GM19328 (cell line): Measurements from ENCODE around the gene BIRC7.

Experiments used
- ATAC-seq: cut with Tn5 transposase; IDR thresholded peaks from one replicate; pipeline ENCODE4 v1.9.1; 2021; ENCODE audit warnings: mild to moderate bottlenecking, moderate library complexity; ENCODE audit not compliant: unreplicated experiment

The BIRC7 gene, protein sequence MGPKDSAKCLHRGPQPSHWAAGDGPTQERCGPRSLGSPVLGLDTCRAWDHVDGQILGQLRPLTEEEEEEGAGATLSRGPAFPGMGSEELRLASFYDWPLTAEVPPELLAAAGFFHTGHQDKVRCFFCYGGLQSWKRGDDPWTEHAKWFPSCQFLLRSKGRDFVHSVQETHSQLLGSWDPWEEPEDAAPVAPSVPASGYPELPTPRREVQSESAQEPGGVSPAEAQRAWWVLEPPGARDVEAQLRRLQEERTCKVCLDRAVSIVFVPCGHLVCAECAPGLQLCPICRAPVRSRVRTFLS

DNA sequence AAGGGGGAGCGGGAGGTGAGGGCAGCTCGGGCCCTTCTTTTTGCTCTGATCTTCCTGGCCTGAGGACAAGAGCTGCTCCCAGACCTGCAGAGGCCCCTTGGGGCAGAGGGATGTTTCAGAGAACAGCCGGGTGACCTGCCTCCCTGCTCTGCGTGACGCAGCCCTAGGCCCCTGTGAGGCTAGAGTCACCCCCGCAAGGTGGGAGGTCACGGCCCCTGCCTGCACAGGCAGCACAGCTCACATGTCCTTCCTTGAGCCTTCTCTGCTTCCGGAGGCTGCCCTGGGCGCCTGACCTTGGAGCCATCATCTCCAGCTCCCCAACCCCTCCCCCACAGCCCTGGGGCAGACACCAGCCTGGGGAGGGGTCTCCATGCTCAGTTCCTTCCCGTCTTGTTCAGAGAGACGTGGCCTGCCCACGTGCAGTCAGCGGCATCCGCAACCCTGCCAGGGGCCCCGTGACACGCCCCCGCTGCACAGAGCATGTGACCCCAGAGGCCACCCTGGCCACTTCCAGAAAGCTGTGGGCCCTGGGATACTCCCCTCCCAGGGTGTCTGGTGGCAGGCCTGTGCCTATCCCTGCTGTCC is at the start of gene BIRC7:
BIRC7 (plus strand) TSS at position 507 of the 585 bp plus-strand sequence. CDS start 192 bp downstream, outside the sequence.
- ATAC-seq = no peak

DNA sequence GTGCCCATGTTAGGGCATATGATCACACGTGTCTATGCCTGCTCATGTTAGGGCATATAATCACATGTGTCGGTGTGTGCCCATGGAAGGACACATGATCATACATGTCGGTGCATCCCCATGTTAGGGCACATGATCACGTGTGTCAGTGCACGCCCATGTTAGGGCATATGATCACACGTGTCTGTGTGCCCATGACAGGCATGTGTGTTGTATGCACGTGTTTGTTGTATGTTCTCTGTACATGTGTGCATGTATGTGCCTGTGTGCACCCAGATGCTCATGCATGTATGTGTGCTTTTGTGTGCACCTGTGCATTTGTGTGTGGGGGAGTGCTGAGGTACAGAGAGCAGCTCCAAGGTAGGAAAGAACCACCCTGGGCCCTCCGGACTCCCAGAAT is 49.6 kb upstream of the BIRC7 start:
- ATAC-seq = no peak

- no peak for ATAC-seq
These were observed 49.0 kb upstream of the BIRC7 start for GRCh38 chr20:63186528-63187316.

DNA sequence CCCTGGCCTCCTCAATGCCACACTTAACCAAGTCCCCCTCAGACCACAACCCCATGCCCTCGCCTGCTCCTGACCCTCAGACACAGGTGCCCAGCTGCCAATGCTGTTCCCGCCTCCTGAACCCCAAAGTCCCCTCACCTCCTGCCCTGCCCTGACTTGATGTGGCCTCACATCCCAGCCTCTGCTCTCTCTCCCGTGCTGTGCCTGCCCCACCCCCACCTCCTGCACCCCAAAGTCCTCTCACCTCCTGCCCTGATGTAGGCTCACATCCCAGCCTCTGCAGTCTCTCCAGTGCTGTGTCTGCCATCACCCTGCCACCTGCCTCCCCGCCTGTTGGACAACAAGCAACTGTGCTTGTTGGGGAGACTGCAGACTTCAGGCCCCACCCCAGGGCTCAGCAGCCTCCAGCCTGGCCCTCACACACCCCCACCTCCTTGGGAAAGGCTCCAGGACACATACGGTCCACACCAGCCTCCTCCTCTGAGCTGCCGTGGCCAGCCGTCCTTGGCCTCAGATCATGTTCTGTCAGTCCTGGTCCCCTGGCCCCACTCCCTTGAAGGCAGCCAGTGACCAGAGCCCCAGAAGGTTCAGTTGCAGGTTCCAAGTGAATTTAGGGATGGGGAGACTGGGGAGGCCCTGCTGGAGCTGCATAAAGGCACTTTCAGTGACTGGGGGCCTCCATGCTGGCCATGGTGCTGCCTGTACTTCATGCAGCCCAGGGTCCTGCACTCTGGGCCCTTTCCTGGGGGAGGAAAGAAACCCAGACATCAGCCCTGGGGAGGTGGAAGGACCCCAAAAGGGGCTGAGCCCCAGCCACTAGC is 48.2 kb upstream of the BIRC7 start:
- no peak for ATAC-seq

DNA sequence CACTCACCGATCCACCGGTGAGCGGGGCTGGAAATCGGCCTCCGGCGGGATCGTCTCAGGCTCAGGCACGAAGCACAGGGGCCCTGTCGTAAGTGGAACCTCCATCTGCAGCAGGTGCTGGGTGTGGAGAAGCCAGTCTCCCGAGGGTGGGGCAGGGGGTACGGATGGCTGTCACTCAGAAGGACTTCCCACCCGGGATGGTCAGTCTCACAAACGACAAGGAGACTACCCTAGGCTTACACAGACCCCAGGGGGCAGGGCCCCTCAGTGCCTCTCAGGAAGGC is 47.6 kb upstream of the BIRC7 start:
- no peak for ATAC-seq

GRCh38 chr20:63188641-63189321 is 46.9 kb upstream of the BIRC7 start:
- ATAC-seq = no peak

DNA sequence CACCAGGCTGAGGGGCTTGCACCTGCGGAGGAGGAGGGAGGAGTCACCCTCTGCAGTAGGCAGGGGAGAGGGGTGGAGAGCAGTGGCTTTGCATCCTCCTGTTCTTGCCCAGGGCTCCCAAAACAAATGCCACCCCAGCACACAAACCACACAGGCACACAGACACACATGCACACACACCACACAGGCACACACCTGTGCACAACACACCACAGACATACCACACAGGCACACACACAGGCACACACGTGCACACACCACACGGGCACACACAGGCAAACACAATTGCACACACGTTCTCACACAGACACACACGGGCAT is 46.4 kb upstream of the BIRC7 start:
- no peak for ATAC-seq

DNA sequence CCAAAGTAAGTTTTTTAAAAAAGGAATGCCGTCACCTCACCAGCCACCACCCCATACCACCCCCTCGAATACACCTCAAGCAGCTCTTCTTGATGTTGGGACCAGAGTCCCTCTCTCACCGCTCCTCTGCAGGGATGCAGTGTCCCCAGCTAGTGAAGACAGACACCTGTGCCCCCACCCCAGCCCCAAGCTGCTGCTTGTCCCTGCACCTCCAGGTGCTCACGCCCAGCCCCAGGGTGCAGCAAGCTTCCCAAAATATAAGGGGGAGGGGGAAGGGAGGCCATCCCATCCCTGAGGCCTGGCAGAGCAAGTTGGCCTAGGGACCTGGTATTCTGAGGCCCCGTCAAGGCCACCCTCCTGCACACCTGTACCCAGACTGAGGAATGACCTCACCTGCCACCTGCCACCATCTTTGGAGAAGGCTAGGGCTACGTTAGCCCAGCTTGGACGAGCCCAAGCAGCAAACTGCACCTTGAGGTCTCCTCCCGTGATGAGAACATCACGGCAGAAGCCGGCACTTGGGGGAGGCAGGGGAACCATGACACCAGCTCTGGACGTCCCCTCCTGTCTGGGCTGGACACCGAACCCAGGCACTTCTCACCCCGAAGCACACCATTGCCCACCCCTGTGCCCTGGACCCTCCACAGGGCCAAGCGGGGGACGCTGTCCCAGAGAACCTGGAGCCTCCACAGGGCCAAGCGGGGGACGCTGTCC is 45.7 kb upstream of the BIRC7 start:
- no peak for ATAC-seq

GRCh38 chr20:63190828-63191227 is 44.9 kb upstream of the BIRC7 start:
- no peak for ATAC-seq

- no peak for ATAC-seq
These were observed 44.3 kb upstream of the BIRC7 start for GRCh38 chr20:63191400-63191799.

DNA sequence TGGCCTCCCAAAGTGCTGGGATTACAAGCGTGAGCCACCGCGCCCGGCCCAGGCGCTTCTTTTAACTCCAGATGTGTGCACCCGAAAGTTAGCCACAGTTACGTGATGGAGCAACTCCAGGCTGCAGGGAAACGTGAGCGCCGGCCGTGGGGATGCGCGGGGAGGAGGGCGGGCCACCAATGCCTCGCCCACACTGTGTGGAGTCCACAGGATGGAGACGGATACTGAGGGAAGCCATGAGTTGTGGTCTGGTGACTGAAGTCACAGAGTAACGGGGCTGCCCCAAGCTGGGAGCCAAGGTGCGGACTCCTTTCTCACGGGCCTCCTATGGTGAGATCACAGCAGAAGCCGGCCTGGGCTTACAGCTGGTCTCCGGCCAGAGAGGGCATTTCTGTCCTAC is 43.0 kb upstream of the BIRC7 start:
- ATAC-seq = no peak

DNA sequence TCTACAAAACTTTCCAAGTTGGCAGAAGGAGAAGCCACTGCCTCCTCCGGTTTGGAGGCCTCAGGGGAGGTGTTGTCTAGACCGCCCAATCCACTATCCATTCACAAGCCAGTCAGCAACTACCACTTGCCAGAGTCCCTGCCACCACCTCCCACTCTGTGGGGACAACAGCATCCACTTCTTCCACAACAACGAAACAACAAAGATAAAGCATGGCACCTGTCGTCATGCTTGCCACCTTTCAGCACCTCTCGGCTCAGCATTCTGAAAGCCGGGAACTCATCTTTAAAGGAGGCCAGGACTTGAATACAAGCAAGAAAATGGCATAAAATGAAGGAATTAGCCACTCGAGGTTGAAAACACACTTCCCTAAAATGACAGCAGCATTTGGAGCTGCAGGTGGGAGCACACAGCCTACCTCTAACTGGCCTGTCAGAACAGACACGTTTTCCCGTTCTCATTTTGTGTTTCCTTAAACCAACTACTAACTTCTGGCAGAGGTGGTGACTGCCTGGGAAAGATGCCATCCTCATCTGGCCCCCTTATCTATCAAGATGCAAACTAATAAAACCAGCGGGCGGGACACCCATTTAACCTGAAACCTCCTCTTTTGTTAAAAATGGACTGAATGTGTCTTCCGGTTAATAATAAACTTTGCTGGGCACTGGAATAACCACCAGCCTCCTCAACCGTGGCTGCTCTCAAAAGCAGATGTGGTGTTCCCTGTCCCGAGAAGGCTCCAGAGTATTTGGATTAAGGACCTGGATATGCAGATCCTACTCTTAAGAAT is 41.5 kb upstream of the BIRC7 start:
- ATAC-seq = no peak

DNA sequence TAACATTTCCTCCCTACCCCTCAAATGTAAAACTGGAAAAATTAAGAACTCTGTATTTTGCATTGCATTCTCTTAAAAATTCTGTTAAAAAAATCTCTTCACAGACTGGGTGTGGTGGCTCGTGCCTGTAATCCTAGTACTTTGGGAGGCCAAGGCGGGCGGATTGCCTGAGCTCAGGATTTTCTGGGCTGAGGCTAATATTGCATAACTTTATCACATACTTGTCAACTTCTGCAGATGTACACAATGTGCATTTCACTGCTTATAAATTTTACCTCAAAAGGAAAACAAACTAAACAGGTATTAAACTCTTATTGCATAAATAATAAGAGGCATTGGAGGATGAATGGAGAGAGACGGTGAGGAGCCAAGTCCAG is 40.9 kb upstream of the BIRC7 start:
- no peak for ATAC-seq

DNA sequence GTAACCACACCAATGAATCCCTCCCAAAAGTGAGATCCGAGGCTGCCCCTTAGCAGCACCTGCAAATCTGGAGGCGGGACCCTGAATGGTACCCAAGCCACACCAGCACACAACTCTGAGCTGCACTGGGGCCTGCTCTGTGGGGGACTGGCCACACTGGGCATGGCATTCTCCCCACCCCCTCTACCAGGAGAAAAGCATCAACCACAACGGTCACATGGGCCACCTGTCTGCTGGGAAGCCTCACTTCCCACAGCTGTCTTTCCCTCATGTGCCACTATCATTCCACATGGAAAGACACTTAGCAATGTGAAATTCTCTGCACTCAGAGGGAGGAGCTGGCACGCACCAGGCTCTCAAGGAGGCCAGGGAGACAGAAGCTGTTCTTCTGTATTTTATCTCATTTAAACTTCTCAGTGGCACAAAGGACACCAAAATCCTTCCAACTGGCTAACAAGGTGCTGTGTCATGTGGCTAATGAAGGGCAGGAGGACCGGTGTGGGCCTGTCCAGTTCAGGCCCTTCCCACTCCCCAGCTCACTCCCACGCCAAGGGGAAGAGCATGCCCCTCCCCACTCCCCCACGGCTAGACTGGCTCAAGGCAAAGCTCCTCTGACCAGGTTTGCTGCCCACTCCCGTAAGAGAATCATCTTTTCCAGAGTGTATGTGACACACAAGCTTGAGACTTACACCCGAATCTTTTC is 38.8 kb upstream of the BIRC7 start:
- ATAC-seq = no peak

DNA sequence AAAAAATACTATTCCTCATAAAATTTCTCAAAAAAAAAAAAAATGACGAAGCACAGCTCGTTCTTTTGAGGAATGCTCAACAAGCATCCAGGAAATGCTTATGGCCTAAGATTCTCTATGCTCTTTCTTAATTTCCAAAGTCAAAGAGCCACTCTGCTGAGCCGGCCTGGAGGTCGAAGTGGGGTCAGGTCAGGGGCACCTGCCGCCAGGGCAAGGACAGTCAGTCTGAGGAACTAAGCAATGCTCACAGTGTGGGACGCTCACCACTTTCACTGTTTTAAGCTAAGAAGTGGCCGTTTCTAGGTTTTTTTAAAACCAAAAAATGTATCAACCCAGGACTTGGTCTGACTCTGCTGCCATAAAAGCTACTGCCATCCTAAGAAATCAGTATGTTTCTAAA is 37.1 kb upstream of the BIRC7 start:
- no peak for ATAC-seq

DNA sequence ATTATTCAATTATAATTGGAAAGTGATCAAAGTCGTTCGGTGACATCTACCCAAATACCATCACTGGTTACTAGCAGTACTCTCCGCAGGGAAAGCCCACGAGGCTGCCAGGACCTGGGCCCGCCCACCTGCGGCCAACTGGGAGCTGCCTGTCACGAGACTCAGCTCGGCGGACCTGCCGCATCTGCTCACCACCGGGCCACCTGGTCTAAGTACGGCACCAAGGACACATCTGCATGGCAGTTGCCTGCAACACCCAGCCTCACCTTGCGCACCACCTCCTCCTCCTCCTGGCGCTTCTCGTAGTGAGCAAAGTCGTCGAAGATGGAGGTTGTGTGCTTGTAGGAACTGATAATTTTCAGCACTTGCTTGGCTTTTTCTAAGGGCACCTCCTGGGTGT is 33.7 kb upstream of the BIRC7 start:
- no peak for ATAC-seq

GRCh38 chr20:63202811-63203526 is 32.7 kb upstream of the BIRC7 start:
- ATAC-seq = no peak

- ATAC-seq = no peak
These were observed 31.3 kb upstream of the BIRC7 start for GRCh38 chr20:63204362-63204761.
